ENCODE data around the gene ZNF525. TPM values are rescaled to one million over a fixed set of nuclear protein-coding genes. Genes with fewer than 3 reads are reported as not detected.
A peak's percentile ranks its signal among the peaks of the same experiment; 100 is the strongest.
"Not testable (repeated sequence)": the region's sequence is repeated elsewhere in the genome, so short reads cannot be mapped to it uniquely, and the experiment has no call there.

The ZNF525 gene
- total RNA-seq, 4 donors from 2014 or later, result 6.5 to 13.1 (median 10.1) TPM

DNA sequence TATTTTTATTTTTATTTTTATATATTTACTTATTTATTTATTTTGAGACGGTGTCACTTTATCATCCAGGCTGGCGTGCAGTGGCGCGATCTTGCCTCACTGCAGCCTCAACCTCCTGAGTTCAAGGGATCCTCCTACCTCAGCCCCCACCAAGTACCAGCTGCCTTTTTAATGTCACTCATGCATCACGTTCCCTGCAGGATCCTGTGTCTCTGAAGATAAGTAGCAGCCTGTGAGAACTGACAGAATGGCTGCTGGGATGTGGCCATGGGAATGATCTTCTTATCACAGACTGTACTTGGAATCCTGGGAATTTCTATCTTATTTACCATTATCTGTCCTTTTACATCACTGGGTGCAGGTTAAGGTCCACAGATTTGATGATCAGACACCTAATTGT lies 57.0 kb downstream of the ZNF525 start:
- DNase-seq (ENCODE audit: low spot score in 2 of 2), result no peak
- TF ChIP-seq, protein P1, sequence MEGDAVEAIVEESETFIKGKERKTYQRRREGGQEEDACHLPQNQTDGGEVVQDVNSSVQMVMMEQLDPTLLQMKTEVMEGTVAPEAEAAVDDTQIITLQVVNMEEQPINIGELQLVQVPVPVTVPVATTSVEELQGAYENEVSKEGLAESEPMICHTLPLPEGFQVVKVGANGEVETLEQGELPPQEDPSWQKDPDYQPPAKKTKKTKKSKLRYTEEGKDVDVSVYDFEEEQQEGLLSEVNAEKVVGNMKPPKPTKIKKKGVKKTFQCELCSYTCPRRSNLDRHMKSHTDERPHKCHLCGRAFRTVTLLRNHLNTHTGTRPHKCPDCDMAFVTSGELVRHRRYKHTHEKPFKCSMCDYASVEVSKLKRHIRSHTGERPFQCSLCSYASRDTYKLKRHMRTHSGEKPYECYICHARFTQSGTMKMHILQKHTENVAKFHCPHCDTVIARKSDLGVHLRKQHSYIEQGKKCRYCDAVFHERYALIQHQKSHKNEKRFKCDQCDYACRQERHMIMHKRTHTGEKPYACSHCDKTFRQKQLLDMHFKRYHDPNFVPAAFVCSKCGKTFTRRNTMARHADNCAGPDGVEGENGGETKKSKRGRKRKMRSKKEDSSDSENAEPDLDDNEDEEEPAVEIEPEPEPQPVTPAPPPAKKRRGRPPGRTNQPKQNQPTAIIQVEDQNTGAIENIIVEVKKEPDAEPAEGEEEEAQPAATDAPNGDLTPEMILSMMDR (IDR thresholded peaks at IDR 0.05), result no peak
- TF ChIP-seq POLR2A (IDR thresholded peaks at IDR 0.05), result no peak
- H3K4me3 ChIP-seq (ENCODE audit: low read depth, poor library complexity, severe bottlenecking), result no peak overlapping the region
- intact Hi-C loops (cut with DNase I; ENCODE audit: low total_unique reads), result no loop called here
- 84% methylated on average over 5 of the region's 5 CpGs for WGBS, 2 donors

- H3K4me3 ChIP-seq (ENCODE audit: low read depth, poor library complexity, severe bottlenecking); DNase-seq (ENCODE audit: low spot score in 2 of 2); intact Hi-C loops (cut with DNase I; ENCODE audit: low total_unique reads): not testable (repeated sequence)
- WGBS, 2 donors, result 17% methylated on average over 4 of the region's 13 CpGs; no CpG with 5 or more reads in 1 of the 2 donors
Observed at GRCh38 chr19:53423074-53423473, 57.6 kb downstream of the ZNF525 start.

DNA sequence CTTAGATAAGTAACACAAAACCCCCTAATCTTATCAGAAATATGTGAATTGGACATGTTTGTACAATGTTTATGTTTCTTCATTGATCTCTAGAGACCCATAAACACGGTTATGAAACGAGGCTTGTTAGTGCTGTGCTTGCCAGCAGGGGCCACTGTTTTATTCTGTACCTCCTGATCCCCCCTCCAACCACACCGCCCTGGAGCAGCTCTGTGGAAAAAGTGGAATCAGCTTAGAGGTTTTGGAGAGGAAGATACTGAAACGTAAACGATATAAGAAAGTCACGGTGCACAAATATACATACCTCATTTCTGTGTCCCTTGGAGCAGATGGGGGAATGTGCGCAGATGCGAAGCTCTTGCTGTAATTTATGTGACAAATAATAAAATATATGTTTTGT lies 58.2 kb downstream of the ZNF525 start:
- 42 to 49% methylated on average over 8 of the region's 8 CpGs for WGBS, 2 donors
- intact Hi-C loops (cut with DNase I; ENCODE audit: low total_unique reads); H3K4me3 ChIP-seq (ENCODE audit: low read depth, poor library complexity, severe bottlenecking); DNase-seq (ENCODE audit: low spot score in 2 of 2): not testable (repeated sequence)

GRCh38 chr19:53424968-53425597 lies 59.6 kb downstream of the ZNF525 start:
- WGBS, 2 donors, result 23 to 28% methylated on average over 9 of the region's 9 CpGs
- H3K4me3 ChIP-seq (ENCODE audit: low read depth, poor library complexity, severe bottlenecking), result no peak overlapping the region
- no peak for TF ChIP-seq POLR2A (IDR thresholded peaks at IDR 0.05)
- TF ChIP-seq, protein P1 (IDR thresholded peaks at IDR 0.05), result no peak
- DNase-seq (ENCODE audit: low spot score in 2 of 2), result peak; percentile 59 to 92
- intact Hi-C loops (cut with DNase I; ENCODE audit: low total_unique reads), result no loop called here

- TF ChIP-seq, protein P1 (IDR thresholded peaks at IDR 0.05), result no peak
- TF ChIP-seq POLR2A (IDR thresholded peaks at IDR 0.05), result no peak
- DNase-seq (ENCODE audit: low spot score in 2 of 2), result peak; percentile 93 to 99
- WGBS, 2 donors, result 0 to 2% methylated on average over 22 to 34 of the region's 46 CpGs
- H3K4me3 ChIP-seq (ENCODE audit: low read depth, poor library complexity, severe bottlenecking), result peak within 1 kb of the TSS; percentile 58
- intact Hi-C loops (cut with DNase I; ENCODE audit: low total_unique reads), result no loop called here
Observed at GRCh38 chr19:53431399-53432087, 66.0 kb downstream of the ZNF525 start, which contains the start of gene ZNF761. Gene ZNF761 (plus strand): TSS chr19:53431984. CDS start chr19:53447269, 15,285 bp downstream.

DNA sequence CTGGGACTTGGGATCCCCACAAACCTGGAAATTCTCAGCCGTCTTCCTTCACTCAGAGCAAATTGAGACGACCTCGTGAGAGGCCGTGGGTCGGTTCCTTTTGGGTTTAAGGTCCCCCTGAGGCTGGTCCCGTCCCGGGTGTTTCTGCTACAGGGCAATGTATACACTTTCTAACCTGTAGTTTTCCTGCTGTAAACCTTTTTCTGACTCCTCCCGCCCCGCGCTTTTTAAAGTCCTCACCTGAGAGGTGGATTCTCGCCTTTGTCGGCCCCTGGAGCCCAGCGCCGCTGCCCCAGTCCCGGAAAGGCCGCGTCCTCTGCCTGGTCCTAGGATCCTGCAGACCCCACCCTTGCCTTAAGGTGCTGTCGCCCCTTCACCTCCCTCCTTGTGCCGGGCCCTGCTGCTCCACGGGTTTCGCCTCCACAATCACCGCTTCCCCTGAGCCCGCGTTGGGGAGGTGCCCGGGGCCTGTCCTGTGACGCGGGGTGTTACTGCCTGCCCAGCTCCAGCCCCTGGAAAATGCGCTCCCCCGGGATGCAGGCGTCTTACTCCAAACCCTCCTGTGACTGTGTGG lies 66.7 kb downstream of the ZNF525 start:
- 0% methylated on average over 30 of the region's 30 CpGs for WGBS, 2 donors
- intact Hi-C loops (cut with DNase I; ENCODE audit: low total_unique reads), result no loop called here
- no peak for TF ChIP-seq POLR2A (IDR thresholded peaks at IDR 0.05)
- TF ChIP-seq, protein P1 (IDR thresholded peaks at IDR 0.05), result no peak
- peak overlapping the region; percentile 58 for H3K4me3 ChIP-seq (ENCODE audit: low read depth, poor library complexity, severe bottlenecking)
- peak; percentile 19 to 87 for DNase-seq (ENCODE audit: low spot score in 2 of 2)

Other genes with a start within 250 kb of the ZNF525 start
- 1 to 10 TPM; 1.1 to 7.4 (median 5.1) TPM for gene ZNF415, start 232.8 kb upstream of the ZNF525 start, total RNA-seq
- 1 to 10 TPM; 5.3 to 9.3 (median 7.3) TPM for gene ZNF347, start 206.7 kb upstream of the ZNF525 start, total RNA-seq
- 1 to 10 TPM; 2.4 to 4.9 (median 3.4) TPM for gene ZNF665, start 172.3 kb upstream of the ZNF525 start, total RNA-seq
- 10 to 100 TPM; 11.5 to 21.0 (median 17.8) TPM for gene ZNF677, start 110.8 kb upstream of the ZNF525 start, total RNA-seq
- gene VN1R2, start 107.4 kb upstream of the ZNF525 start, total RNA-seq, result not detected
- gene VN1R4, start 98.0 kb upstream of the ZNF525 start, total RNA-seq, result not detected
- gene ZNF845, start 32.0 kb upstream of the ZNF525 start, total RNA-seq, result 1 to 10 TPM; 4.7 to 7.9 (median 7.0) TPM
- gene ZNF765, start 29.4 kb downstream of the ZNF525 start, total RNA-seq, result 10 to 100 TPM in 1 of 4 donors, 1 to 10 TPM in 3; 8.3 to 11.6 (median 9.1) TPM
- 1 to 10 TPM; 7.1 to 9.9 (median 8.9) TPM for gene ZNF761, start 66.3 kb downstream of the ZNF525 start, total RNA-seq
- gene ZNF813, start 102.0 kb downstream of the ZNF525 start, total RNA-seq, result 1 to 10 TPM; 1.5 to 5.9 (median 3.4) TPM
- 10 to 100 TPM; 17.6 to 28.0 (median 24.0) TPM for gene ZNF331, start 172.4 kb downstream of the ZNF525 start, total RNA-seq

Measured in lower leg skin (tissue), 4 donors.